Stimulated activated CD8-positive, alpha-beta memory T cell treated with anti-CD3 and anti-CD28 coated beads, Interleukin-15, amount 100 ng/mL, for 48 hours (primary cell): ENCODE data around the gene SYCE1L.
"Not testable (repeated sequence)": the region's sequence is repeated elsewhere in the genome, so short reads cannot be mapped to it uniquely, and the experiment has no call there.

Experiments
- DNase-seq, 2 donors: peaks; one replicate each; pipeline ENCODE4 v3.0.0-alpha.2; 2020; ENCODE audit warnings: low read depth in 2 of 2

Gene SYCE1L

DNA sequence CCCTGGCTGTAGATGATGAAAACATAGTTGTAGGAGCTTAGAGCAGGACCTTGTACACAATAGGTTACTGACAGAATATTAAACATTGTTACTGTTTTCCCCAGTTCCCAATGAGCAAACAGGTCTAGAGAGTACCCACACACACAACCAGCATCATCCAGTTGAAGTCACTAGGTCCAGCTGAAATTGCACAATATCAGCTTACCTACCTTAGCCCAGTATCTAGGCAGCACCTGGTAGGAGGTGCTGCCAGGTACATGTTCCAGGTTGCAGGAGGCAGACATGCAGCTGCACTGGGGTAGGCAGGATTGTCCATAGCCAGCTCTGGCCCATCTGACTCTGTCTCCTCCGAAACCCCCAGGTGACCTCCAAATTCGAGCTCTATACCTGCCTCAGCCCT lies 1.5 kb upstream of the SYCE1L start:
- no peak for DNase-seq

DNA sequence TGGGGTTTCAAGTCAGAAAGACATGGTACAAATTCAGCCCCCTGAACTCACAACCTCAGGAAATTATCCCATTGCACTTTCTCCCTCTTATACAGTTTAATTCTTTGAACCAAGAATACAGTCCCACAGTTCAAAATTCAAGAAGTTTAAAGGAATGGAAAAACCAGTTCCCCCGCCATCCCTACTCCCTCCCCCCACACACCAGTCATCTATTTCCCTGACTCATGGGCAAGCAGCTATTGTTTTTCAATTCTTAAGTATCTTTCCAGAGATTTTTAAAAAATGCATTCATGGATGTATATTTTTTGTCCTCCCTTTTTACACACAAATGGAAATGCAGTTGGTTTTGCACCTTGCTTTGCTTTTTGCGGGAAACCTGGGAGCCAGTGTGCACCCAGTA lies 7.3 kb downstream of the SYCE1L start:
- no peak for DNase-seq

DNA sequence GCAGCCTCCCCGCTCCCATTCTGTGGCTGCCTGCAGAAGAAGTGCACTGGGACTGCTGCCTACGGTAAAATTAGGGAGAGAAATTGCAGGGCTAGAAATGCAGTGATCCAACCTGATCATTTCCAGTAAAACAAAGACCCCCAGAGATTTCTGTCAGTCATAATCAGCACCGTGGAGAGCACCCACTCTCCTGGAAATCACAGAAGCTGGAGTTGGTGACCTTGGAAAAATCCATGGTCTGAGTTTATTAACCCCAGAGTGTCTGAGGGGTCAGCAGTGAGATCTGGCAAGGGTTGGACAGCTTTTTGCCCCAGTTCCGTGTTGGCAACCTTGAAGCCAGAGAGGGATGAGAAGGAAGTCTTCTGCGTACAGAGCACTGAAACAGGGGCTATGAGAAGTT lies 7.8 kb downstream of the SYCE1L start:
- DNase-seq: no peak

DNA sequence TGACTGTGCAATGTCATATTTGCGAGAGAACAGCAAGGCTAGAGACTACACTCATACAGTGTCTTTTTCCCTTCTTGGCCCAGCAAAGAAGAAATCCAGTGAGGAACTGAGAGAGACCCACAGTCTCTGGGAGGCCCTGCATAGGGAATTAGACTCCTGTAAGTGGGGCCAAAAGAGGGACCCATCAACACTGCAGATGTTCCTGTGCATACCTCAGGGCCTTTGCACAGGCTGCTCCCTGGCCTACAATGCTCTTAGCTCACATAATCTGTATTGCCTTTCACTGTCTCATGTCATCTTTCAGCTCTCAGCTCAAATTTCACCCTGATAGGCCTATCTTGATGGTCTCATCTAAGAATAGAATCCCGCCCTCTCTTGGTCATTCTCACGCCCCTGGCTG lies 9.2 kb downstream of the SYCE1L start:
- DNase-seq: no peak

DNA sequence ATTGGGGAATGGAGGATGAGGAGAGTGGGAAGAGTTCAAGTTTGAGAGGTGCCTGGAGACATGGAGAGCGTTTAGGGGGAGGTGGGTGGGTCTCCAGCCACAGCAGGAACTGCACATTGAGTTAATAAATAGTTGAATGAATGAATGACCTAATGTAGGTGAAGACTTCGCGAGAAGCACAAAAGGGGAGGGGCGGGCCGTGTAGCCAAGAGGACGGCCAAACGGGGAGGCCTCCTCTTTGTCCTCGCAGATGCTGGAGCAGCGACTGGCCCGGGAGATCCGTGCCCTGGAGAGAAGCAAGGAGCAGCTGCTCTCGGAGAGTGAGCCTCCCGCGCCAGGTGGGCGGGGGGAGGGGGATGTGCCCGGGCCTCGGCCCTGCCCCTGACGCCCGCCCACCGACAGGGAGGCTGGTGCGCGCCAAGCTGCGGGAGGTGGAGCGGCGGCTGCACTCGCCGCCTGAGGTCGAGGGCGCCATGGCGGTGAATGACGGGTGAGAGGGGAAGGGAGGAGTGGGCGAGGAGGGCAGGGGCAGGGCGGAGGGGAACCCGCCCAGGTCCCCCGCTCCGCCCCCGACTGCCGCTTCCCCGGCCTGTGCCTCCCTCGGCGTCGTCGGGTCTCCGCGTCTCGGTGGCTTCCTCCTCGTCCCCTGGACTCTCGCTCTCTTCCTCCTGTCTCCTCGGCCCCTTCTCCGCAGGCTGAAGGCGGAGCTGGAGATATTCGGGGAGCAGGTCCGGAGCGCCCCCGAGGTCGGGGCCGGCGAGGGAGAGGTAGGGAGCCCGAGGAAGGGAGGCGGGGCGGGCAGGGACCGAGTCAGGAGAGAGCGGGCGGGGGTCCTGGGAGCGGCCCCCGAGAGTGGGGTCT lies 12.9 kb downstream of the SYCE1L start:
- peak; percentile 66 for DNase-seq

DNA sequence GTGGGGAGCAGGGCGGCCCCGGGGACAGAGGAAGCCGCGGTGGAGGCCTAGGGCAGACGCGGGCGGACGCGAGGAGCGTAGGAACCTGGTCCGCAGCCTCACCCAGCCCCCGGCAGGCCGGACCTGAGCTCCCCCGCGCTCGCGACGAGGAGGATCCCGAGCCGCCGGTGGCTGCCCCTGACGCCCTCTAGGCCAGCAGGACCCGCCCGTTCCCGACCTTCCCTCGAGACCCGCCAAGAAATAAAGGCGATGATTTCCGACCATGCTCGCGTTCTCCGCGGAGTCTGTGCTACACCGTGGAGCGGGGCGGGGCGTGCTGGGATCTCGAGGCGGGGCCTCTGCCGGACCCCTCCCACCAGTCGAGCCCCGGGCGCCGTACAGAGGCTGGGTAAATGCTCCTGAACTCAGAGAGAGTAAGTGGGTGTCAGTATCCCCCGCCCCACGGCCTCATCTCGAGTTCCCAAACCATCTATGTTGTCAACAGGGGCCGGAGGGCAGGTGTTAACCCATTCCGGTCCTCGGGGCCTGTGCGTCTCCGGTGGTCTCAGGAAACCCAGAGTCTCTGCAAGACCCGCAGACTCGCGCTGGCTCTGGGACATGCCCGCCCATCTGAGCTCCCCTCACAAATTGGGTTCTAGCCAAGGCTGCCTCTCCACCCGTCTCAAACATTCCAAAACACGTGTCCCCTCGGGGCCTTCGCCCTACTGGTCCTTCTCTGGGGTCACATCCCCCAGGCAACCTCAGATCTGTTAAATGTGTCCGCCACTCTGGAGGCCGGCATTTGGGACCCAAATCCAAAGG lies 13.7 kb downstream of the SYCE1L start:
- DNase-seq: peak; percentile 44 to 53

DNA sequence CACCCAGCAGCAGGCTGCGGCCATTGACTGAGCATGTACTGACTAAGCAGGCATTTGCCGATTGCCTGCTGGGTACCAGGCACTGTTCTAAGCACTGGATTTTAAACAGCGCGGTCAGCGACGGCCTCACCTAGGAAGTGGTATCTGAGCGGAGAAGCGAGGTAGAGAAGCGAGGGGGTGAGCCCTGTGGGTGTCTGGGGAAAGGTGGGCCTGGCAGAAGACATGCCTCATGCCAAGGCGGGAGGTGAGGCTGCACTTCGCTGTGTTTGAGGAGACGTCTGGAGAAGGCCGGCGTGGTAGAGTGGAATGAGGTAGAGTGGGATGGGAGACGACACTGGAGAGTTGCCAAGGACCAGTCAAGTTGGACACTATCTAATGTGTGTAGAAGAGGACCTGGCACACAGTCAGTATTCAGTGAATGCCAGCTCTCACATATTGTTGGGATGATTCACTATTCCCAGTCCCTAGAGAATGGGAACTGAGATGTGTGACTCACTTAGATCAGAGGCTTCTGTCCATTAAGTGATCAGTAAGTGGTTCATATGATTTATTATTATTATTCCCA lies 14.4 kb downstream of the SYCE1L start:
- no peak for DNase-seq

DNA sequence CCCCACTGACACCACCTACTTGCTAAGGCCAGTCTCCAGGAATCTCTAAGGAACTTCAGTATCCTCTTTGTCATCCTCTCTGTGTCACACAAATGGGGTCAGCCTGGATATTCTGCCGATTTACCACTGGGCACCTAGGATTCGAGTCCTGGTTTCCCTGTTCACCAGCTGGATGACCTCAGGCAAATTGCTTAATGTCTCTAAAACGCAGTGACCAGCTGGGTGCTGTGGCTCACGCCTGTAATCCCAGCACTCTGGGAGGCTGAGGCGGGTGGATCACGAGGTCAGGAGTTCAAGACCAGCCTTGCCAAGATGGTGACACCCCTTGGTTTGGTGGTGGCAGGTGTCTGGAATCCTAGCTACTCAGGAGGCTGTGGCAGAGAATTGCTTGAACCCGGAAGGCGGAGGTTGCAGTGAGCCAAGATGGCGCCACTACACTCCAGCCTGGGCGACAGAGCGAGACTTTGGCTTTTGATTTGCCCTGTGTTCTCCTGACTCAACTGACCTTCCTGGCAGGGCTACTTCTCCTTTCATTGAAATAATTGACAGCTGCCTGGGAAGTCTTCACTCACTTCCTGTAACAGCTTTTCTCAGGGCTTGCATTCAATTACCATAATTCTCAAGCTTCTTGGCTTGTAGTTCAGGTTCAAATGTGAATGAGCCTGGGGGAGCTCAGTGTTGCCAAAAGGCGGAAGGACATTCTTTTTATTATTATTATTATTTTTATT lies 15.4 kb downstream of the SYCE1L start:
- DNase-seq: no peak

DNA sequence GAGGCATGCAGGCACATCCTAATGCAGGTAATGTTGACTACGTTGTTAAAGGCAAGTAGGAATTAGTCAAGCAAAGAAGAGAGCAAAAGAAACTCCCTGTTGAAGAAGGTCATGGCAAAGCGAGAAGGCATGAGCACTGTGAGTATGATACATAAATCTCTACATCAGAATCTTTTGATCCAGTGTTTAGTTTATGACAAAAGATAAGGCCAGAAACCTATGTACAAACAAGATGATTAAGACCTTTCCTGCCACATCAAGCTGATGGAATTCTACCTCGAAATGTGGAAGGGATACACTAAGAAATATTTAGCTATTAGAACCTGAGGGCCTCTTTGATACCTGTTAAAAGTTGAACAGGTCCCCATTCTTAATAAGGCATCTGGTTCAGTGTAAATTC lies 20.2 kb downstream of the SYCE1L start:
- no peak for DNase-seq

DNA sequence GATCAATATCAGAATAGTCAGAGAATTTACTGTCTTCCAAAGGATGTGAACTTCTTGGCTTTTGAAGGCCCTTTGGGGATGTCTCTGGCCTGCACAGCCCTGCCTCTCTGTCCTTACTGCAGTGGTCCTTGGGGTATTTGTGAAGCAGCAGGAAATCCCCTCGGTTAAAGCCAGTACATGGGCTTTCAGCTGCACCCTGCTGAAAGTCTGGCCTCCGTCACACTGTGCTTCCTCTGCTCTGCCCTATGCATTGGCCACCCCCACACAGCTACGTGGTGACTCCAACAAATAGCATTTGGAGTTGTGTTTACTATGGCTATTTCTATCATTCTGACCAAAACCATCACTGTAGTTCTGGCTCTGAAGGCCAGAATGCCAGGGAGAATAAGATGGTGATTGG lies 21.2 kb downstream of the SYCE1L start:
- DNase-seq: no peak

DNA sequence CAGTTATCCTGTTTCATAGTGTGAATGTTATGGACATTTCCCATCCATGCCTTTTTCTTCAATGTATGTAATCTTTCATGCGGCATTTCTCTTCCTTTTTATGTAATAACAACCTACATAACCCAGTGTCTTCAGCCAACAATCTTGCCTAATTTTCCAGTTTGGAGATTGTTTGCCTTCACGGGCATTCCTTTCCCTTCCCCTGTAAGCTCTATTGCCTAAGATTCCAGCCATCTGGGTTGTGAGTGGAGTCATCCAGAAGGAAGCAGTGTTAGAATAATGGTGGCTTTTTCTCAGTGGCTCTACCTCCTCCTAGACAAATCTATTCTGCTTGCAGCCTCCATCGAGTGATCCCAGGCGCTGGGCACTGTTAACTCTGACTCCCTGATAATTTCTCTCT lies 22.3 kb downstream of the SYCE1L start:
- DNase-seq: no peak

DNA sequence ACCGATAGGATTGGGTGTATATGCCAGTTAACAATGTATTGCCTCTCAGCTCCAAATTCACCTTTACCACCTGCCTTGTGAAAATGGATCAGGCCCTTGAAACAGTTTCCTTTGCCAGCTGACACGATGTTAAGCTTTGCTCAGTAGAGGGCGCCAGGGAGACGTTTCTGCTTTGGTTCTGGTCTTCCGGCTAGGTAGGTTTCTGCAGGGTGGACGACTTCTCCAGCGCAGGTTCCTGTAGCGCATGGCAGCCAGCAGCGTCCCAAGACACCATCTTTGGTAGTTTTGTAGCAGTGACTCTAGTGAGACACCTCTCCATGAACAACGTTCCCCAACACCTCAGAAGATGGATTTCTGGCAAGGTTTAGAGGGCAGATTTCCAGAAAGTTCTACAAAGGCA lies 24.0 kb downstream of the SYCE1L start:
- no peak for DNase-seq

DNA sequence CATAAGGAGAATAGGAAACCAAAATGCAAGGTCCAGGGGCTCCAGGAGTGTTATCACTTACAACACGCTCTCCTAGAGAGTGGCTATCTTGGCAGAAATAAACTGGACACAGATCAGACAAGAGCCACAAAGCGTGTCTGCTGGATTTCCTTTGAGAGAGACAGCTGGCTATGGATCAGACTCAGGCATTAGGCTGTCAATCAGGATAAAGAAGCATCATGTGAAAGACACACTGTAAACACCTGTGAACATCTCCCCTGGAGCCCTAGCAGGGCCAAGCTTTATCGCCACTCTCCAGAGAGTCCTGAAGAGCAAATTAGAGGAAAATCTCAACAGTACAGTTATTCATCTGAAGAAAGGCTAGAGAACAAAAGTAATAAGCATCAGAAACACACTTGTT lies 26.0 kb downstream of the SYCE1L start:
- DNase-seq: no peak

DNA sequence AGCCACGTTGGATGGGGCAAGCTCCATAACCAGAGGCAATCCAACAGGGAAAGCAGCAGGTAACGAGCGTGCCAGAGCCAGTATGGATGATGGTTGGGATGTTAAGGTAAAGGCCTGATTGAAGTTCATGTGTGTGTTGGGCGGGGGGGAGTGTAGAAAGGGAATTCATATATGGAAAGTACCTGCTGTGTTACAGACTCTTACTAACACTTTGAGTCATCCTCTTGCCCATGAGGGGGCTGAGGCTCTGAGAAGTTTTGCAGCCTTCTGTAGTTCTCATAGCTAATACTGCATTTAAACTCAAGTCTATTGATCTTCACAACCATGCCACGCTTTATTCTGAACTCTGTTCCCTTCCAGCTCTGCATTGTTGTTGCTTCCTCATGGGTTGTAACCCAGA lies 28.5 kb downstream of the SYCE1L start:
- DNase-seq: no peak

DNA sequence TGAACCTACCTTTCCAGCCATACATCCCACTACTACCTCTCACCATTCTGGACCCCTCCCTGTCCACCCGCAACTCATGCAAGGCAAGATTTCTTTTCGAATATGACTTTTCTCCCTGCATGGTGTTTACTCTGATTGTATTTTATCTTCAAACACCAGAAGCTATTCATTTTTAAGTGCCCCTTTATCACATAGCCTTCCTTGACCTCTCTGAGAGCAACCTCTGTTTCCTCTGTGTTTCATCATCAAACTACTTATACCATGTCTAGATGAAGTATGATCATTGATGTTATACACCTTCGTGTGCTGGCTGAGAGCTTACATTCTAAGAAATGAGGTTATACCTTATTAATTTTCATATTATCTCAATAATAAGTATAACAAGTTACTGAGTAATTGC lies 31.8 kb downstream of the SYCE1L start:
- no peak for DNase-seq

DNA sequence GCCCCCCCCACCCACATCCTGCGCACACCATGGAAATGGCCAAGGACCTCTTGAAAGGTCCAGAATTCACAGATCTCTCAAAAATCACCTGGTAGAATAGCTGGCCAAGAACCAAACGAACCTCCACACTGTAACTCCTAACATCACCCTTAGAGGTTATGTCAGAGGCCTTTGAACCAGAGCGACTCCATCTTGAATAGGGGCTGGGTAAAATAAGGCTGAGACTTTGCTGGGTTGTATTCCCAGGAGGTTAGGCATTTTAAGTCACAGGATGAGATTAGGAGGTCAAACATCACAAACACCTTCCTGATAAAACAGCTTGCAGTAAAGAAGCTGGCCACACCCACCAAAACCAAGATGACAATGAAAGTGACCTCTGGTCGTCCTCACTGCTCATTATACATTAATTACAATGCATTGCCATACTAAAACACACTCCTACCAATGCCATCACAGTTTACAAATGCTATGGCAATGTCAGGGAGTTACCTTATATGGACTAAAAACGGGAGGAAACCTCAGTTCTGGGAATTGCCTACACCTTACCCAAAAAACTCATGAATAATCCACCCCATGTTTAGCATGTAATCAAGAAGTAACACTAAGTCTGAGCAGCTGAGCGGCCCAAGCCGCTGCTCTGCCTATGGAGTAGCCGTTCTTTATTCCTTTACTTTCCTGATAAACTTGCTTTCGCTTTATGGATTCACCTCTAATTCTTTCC lies 34.8 kb downstream of the SYCE1L start:
- no peak for DNase-seq

DNA sequence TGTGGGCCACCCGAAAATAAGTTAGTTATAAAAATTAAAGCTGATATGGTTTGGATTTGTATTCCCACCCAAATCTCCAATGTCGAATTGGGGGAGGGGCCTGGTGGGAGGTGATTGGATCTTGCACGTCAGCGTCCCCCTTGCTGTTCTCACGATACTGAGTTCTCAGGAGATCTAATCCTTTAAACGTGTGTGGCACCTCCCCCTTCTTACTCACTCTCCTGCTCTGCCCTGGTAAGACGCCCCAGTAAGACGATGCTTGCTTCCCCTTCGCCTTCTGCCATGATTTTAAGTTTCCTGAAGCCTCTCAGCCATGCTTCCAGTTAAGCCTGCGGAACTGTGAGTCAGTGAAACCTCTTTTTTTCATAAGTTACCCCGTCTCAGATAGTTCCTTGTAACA lies 35.4 kb downstream of the SYCE1L start:
- no peak for DNase-seq

DNA sequence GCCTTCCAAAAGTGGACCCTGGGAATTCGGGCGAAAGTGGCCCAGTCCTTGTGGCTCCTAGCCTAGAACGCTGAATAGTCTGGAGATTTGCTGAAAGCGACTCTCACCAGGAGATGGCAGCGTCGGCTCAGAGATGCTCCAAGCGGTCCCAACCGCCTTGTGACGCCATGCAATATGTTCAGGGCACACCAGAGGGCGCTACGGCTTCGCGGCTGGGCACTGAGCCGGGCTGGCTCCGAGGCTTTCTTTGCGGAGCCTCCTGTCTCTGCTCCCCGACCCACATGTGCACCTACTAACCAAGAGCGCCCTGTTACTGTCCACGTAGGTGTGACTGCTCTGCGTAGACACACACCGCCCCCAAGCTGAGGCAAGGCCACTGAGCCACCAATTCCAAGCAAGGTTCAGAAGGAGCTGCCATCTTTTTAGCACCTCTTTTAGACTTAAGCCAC lies 36.9 kb downstream of the SYCE1L start:
- peak; percentile 73 to 74 for DNase-seq

DNA sequence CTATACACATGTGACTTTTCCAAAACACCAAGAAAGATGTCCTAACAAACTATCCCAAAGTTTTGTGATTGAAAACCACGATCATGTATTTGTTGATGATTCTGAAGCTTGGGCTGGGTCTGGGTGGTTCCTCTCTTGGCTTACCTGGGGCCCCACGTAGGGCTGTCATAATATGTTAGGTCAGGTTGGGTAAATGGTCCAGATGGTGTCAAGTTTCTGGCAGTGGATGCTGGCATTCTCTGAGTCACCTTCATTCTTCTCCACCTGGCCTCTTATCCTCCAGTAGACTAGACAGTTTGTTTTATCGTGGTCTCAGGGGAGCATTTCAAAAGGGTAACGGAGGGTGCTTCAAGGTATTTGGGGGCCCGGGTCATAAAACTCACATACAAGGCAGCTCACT lies 39.4 kb downstream of the SYCE1L start:
- no peak for DNase-seq

DNA sequence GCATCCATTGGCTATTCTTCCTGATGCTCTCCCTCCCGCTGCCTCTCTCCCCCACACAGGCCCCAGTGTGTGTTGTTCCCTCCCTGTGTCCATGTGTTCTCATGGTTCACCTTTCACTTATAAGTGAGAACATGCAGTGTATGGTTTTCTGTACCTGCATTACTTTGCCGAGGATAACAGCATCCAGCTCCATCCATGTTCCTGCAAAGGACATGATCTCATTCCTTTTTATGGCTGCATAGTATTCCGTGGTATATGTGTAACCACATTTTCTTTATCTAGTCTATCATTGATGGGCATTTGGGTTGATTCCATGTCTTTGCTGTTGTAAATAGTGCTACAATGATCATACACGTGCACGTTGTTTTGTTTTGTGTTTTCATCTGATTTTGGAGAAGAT lies 43.3 kb downstream of the SYCE1L start:
- DNase-seq: not testable (repeated sequence)

DNA sequence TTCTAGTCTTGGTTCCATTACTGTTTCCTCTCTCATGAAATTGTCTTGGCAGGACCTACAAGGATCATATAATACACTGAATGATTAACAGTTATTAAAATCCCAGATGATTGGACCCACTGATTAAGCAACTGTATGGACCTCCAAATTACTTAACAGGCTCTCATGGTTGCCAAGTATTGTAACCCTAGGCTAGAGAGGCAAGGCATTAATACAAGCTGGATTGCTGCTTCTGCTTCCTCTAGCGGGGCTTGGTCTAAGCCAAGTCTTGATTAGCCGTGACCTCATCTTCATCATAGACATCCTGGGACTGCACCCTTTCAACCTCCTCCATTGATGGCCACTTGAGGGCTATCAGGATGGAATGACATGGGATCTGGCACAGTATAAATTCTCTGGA lies 46.9 kb downstream of the SYCE1L start:
- DNase-seq: no peak
